Measurements from ENCODE around the gene SNAP25.

Gene SNAP25

DNA sequence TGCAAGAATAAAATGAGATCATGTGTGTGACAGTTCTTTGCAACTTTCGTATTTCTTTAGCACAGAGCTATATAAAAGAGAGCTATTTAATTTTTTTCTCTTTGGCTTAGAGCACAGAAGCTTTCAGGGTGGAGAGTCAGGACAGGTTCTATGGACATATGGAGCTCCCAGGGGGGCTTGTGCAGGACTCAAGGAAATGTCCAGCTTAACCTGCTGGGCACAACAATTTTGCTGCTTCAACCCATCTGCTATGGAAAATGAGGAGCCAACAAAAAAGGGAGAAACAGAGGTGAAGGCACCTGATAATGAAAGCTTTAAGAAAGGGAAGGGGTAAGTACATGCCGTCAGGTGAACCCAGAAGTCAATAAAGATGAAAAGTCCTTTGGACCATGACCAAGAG is 5.1 kb upstream of the SNAP25 start:
- DNase-seq (ENCODE audit: low read depth, low spot score), result no peak
- no peak overlapping the region for H3K27ac ChIP-seq

- DNase-seq (ENCODE audit: low read depth, low spot score), result no peak
- no peak overlapping the region for H3K27ac ChIP-seq
Measured at GRCh38 chr20:10216146-10216791, 2.4 kb upstream of the SNAP25 start.

DNA sequence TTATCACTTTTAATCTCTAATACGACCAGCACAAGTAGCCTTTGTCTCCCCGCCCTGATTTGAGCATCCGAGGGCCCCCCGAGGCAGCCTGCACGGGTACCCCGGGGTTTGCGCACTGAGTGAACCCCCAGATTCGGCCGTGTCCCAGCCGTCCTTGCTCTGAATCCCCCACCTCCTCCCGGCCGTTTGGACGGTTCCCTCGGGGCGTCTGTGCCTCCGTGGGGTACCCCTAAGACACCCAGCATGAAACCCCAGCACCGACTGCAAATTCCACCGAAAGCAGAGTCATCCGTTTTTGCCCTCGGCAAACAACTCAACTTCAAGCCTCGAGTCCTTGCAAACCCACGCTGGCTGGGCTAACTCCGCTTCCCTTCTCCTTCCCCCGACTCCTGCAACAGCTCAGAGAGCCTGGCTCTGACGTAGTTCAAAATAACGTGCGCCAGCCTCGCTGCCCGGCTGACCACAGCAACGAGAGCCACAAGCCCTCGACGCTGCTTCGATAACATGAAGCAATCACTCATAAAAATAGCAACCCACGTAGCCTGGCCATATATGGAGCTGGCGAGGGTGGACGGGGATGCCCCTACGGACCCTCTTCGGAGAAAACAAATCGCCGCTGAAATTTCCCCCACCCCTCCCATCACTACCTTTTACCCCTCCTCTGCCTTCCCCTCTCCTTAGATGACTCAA is 764 bp upstream of the SNAP25 start:
- peak overlapping the region; percentile 9 for H3K27ac ChIP-seq
- DNase-seq (ENCODE audit: low read depth, low spot score), result no peak

DNA sequence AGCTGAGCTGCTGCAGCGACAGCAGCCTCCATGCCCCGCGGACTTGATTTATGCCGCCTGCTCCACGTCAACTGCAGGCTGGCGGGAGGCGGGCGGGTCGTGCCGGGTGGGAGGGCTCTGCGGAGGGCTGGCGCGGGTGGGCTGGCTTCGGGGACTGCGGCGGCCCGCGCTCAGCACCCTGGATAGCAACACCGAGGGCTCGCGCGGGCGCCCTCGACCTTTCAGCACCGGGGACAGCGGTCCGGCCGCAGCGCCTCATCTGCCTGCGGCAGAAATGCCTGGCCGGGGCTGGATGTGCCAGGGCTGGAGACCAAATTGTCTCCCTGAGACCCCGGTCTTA is 792 bp downstream of the SNAP25 start:
- no peak for DNase-seq (ENCODE audit: low read depth, low spot score)
- no peak overlapping the region for H3K27ac ChIP-seq

DNA sequence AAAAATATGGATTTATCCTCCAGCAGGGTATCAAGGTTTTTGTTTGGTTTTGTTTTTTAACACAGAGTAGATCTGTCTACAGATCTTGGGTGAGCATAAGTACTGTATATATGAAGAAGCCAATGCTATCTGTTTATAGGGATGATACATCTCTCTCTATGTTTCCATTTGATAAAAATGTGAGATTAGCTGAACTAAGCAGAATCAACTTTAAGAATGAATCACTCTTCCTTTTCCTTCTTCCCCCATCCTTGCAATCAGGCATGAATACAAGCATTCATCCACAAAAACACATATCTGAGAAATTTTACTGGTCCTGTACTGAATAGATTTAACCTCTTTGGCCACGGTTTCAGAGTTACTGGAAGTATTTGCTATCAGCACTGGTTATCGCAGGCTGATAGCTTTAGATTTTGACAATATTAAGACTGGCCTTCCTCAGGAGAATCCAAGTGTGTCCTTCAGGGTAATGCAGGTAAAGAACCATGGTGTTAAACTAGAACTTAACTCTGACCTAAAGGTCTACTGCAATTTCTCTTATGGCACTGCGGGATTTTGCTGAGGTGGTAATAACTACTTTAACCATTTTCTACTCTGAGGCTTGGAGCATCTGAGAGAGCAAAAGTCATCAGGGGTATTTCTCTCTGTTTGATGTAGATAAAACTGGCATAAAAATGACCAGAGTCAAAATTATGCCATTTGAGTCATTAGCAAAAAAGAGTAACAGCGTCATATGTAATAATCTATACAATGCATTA is 1.5 kb downstream of the SNAP25 start:
- no peak for DNase-seq (ENCODE audit: low read depth, low spot score)
- H3K27ac ChIP-seq, result no peak overlapping the region

DNA sequence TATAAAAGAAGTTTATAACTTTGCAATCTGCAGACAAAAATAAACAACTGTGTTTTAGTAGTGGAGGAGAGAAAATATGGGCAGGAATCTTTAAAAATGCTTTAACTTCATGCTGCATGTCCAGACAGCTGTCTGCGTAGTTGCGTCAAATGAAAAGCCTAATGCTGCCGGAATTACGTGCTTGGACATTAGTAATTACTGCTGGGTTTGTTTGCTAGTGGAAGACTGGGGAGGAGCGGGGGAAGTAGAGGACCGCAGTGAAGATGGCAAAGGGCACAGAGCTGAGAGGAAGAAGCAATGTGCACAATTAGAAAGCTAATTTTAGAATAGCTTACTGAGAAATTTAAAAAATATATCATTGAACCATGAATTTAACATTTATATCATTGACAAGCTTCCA is 2.4 kb downstream of the SNAP25 start:
- no peak overlapping the region for H3K27ac ChIP-seq
- DNase-seq (ENCODE audit: low read depth, low spot score), result no peak

DNA sequence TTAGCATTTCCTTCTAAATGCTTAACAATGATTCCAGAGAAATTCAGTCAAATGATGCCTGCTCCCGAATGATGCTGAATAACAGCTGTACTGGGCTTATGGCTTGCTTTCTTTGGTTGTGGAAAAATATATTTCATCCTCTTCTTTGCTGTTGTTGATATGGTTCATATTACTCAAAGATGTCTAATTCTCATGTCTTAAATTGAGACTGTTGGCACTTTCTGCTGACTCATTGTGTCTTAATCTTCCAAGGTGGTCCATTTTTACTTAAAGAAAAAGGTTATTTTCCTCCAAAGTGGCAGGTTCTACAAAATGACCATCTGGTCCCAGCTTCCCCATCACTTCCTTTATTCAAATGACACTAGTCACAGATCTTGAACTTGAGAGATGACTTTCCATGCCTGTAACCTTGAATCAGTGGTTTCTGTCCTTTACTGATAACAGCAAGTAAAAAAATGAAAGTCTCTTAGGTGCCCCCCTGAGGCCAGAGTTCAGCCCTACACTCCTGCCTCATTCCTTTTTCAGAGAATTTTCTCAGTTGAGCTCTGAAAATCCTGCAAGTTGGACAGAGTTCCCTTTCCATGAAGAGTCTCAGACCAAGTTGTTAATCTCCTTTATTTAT is 6.9 kb downstream of the SNAP25 start:
- no peak for DNase-seq (ENCODE audit: low read depth, low spot score)
- H3K27ac ChIP-seq, result no peak overlapping the region

DNA sequence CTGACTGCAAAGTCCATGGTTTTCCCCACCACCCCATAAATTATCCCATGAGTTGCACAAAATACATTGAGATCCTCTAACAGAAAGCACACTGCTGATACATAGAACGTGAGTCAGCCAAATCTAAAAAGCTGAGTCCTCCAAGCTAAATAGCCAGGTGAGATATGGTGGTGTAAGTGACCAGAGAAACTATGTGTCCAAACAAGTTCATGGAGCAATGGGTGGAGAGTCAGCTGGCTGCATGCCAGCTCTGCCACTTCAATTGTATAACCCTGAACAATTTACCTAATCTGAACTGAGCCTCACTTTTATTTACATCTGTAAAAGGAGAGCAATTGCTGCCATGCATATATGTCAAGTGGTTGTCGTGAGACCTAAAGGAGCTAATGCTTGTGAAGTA is 9.7 kb downstream of the SNAP25 start:
- H3K27ac ChIP-seq, result no peak overlapping the region
- no peak for DNase-seq (ENCODE audit: low read depth, low spot score)

GRCh38 chr20:10231290-10231689 is 12.7 kb downstream of the SNAP25 start:
- DNase-seq (ENCODE audit: low read depth, low spot score), result no peak
- no peak overlapping the region for H3K27ac ChIP-seq

DNA sequence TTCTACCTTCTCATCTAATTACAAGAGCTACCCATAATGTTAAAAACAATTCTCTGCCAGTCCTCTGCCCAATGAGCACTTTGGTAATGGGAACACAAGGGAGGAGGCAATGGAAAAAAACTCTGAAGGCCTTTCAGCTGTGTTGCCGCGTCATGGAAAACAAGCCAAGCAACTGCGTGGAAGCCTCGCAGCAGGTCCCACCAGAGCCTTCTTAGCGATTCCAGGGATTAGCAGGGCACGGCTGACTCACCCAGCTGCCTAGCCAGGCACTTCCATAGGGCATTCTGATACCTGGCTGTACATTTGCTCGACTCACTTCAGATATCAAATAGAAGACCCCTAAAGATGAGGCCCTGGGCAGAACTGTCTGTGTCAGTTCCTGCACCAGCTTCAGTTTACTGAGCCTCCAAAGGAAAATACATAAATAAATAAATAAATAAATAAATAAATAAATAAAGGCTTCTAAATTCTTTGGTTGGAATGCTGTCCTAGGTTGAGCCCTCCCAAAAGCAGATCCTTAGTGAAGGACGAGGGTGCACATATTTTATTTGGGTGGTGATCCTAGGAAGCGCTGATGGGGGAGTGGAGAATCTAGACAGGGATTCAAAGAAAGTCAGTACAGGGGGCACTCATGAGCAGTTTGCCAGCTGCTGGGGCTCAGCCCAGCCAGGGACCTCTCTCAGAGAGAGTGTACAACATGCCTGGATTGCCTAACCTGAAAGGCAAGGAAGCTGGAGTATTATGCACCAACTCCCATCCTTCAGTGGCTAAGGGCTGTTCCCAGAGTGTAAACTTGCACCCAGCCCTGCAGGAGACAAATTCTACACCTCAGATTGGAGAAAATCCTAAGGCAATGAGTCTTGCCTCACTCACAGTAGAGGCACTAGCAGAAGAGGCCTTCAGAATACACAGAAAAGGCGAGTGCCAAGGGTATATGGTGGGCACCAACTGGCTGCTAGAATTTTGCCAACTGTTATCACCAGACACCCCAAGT is 18.2 kb downstream of the SNAP25 start:
- no peak for DNase-seq (ENCODE audit: low read depth, low spot score)
- H3K27ac ChIP-seq, result no peak overlapping the region

DNA sequence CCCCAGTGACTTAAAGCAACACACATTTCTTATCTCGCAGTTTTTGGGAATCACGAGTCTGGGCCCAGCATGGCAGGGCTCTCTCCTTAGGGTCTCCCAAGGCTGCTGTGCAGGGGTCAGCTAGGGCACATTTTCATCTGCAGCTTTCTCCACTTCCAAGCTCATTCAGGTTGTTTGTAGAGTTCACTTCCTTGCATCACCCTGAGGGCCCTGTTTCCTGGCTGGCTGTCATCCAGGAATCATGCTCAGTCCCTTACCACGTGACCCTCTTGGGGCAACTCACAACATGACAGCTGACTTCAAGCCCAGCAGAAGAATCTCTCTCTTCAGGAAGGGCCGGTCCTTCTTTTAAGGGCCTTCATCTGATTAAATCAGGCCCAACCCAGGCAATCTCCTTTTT is 21.3 kb downstream of the SNAP25 start:
- H3K27ac ChIP-seq, result no peak overlapping the region
- DNase-seq (ENCODE audit: low read depth, low spot score), result peak; percentile 81

- no peak overlapping the region for H3K27ac ChIP-seq
- no peak for DNase-seq (ENCODE audit: low read depth, low spot score)
Measured at GRCh38 chr20:10240655-10241054, 22.0 kb downstream of the SNAP25 start.

DNA sequence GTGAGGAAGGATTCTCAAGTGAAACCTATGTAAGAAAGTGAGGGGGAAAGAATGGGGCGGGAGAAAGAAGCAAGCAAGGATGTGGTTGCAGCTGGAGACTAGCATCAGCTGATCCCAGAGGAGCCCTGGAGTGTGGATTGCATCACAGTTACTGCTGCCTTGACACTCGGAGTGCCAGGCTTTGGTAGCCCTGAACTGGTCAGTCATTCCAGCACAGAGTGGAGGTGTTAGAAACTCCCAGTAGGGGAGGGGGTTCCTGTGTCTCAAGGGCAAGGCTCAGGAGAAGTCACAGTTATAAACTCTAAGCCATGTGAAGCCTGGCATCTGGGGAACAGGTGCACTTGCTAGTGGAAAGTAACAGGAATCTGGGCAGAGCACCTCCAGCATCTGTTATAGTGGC is 23.5 kb downstream of the SNAP25 start:
- DNase-seq (ENCODE audit: low read depth, low spot score), result no peak
- H3K27ac ChIP-seq, result no peak overlapping the region

DNA sequence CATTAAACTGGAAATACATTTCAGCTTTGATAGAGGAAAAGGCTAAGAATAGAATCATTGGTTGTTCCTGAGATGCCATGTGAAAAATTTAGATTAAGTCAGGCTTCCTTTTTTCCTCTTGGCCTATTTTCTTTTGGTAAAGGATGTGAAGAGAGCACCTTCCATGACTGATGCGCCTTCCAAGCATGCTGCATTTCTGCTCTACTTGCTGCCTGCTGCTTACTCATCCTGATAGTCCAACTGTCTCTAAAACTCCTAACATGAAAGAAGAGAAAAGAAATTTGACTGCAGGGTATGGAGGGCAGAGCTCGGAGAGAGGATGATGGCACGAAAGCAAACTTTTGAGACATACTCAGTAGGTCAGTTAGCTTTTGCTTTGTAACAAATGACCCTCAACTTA is 28.8 kb downstream of the SNAP25 start:
- no peak overlapping the region for H3K27ac ChIP-seq
- no peak for DNase-seq (ENCODE audit: low read depth, low spot score)

DNA sequence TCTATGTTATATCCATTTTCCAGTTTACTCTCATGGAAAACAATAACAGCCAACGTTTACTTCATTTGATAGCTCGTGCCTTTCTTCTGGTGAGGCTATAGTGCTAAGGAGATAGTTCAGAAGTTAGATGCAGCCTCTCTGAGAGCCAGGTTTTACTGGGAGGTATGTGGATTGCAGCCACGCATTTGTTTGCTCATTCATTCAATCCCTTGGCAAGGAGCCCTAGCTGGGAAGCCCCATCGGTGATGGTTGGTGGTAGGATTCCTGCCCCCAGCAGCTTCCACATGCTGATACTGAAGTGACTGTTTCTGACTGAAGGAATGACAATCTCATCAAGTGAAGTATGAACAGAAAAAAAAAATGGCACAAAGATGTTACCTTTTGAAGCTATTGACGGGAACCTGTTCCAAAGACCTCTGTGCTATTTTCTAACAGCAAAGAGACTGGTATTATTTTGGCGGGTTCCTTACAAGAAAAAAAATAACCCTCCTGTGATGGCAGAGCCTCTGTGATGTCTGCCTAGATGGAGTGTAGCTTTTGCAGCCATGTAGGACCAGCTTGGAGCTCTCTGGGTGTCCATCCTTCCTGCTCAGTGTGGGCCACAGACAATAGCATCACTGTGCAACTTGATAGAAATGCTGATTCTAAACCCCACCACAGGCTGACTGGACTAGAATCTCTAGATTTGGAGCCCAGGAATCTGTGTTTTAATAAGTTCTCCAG is 30.6 kb downstream of the SNAP25 start:
- no peak for DNase-seq (ENCODE audit: low read depth, low spot score)

GRCh38 chr20:10249822-10250221 is 31.2 kb downstream of the SNAP25 start:
- no peak overlapping the region for H3K27ac ChIP-seq
- DNase-seq (ENCODE audit: low read depth, low spot score), result no peak

More for the DNA sequence above, 30.6 kb downstream of the SNAP25 start:
- no peak overlapping the region for H3K27ac ChIP-seq

- H3K27ac ChIP-seq, result no peak overlapping the region
Measured at GRCh38 chr20:10250902-10251301, 32.3 kb downstream of the SNAP25 start.

DNA sequence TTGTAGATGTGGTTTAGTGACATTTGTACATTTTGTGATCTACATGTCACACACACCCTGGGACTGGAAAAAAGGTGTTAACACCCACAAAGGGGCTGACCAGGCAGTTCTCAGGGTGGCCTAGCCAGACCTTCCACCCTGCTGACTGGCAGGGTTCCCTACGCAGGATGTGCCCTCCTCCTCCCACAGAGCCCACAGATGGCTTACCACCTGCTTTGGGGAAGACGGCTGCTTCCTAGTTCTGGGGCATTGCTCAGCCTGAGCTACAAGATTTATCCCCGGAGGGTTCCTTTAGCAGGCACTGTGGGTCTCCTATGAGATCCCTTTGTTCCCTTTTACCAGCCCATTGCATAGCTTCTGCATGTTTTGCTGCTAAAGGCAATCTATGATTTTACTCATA is 35.1 kb downstream of the SNAP25 start:
- no peak for DNase-seq (ENCODE audit: low read depth, low spot score)
- H3K27ac ChIP-seq, result no peak overlapping the region

More at GRCh38 chr20:10250902-10251301, 32.3 kb downstream of the SNAP25 start:
- peak; percentile 52 for DNase-seq (ENCODE audit: low read depth, low spot score)

- no peak for DNase-seq (ENCODE audit: low read depth, low spot score)
Measured at GRCh38 chr20:10255846-10256245, 37.2 kb downstream of the SNAP25 start.

More at GRCh38 chr20:10255846-10256245, 37.2 kb downstream of the SNAP25 start:
- H3K27ac ChIP-seq, result no peak overlapping the region

Data from epithelial cell of prostate (primary cell).